HFF-Myc (cell line): ENCODE measurements around the gene PRR36.

Experiments used
- DNase-seq: peaks from one replicate; pipeline ENCODE4 v3.0.0-alpha.2; 2011; ENCODE audit warnings: low read depth; ENCODE audit errors: extremely low read depth
- H3K4me3 ChIP-seq: replicated peaks from 2 replicates; pipeline ENCODE4 v1.5.1; 2011; ENCODE audit warnings: low read depth, mild to moderate bottlenecking, control low read depth, low read length
- TF ChIP-seq, protein P1 (sequence below): IDR thresholded peaks from 2 replicates; pipeline ENCODE4 v1.5.1; 2012; ENCODE audit warnings: mild to moderate bottlenecking, low read depth, low read length, control low read depth; ENCODE audit errors: missing control alignments

Gene PRR36

DNA sequence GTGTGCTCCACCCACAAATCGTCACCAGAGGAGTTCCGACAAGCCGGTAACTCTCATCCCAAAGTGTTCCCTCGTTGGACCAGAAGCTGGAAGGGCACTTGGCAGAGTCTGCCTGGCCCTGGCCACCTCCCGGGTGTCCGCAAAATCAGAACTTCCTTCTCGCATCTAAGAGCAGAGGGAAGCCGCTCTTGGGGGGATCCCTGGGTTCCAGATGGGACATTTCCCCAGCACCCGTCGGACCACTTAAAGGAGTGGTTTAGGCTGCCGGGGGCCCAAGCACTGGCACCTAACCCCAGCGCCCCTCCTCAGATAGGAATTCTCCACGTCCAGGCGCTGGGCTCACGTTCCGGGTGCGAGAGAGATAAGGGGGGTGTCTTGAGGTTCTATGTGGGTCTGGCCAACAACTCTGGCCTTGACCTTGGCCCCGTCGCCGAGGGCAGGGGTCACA is 28.6 kb upstream of the PRR36 start:
- peak overlapping the region; percentile 94 for H3K4me3 ChIP-seq
- no peak for DNase-seq
- TF ChIP-seq, protein P1, sequence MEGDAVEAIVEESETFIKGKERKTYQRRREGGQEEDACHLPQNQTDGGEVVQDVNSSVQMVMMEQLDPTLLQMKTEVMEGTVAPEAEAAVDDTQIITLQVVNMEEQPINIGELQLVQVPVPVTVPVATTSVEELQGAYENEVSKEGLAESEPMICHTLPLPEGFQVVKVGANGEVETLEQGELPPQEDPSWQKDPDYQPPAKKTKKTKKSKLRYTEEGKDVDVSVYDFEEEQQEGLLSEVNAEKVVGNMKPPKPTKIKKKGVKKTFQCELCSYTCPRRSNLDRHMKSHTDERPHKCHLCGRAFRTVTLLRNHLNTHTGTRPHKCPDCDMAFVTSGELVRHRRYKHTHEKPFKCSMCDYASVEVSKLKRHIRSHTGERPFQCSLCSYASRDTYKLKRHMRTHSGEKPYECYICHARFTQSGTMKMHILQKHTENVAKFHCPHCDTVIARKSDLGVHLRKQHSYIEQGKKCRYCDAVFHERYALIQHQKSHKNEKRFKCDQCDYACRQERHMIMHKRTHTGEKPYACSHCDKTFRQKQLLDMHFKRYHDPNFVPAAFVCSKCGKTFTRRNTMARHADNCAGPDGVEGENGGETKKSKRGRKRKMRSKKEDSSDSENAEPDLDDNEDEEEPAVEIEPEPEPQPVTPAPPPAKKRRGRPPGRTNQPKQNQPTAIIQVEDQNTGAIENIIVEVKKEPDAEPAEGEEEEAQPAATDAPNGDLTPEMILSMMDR, result no peak

GRCh38 chr19:7901337-7901736 is 27.1 kb upstream of the PRR36 start:
- no peak for DNase-seq
- TF ChIP-seq, protein P1, result no peak

DNA sequence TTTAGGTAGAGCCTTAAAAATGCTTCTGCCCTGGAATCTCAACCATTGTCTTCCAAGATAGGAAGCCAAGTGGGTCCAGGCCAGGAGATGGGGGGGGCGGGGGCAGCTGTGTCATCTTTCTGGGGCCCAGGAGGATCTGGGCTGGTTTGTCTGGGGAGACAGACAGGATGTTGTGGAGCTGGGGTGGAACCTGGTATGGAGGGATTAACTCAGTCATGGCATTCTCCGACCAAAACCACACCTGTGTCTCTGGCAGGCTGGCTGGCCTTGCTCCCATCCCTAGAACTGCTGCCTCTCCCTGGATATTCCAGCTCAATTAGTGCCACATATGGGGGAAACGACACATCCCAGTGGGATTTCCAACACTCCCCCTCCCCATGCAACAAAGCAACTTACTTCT is 26.7 kb upstream of the PRR36 start:
- TF ChIP-seq, protein P1, result no peak
- H3K4me3 ChIP-seq, result no peak overlapping the region
- no peak for DNase-seq

More at GRCh38 chr19:7901337-7901736, 27.1 kb upstream of the PRR36 start:
- no peak overlapping the region for H3K4me3 ChIP-seq

GRCh38 chr19:7900401-7900870 is 26.2 kb upstream of the PRR36 start:
- TF ChIP-seq, protein P1, result no peak
- H3K4me3 ChIP-seq, result no peak overlapping the region
- no peak for DNase-seq

- no peak overlapping the region for H3K4me3 ChIP-seq
- no peak for DNase-seq
- TF ChIP-seq, protein P1, result no peak
These were observed 25.7 kb upstream of the PRR36 start for GRCh38 chr19:7899751-7900378.

GRCh38 chr19:7898967-7899366 is 24.8 kb upstream of the PRR36 start:
- DNase-seq, result no peak
- H3K4me3 ChIP-seq, result no peak overlapping the region
- TF ChIP-seq, protein P1, result no peak

DNA sequence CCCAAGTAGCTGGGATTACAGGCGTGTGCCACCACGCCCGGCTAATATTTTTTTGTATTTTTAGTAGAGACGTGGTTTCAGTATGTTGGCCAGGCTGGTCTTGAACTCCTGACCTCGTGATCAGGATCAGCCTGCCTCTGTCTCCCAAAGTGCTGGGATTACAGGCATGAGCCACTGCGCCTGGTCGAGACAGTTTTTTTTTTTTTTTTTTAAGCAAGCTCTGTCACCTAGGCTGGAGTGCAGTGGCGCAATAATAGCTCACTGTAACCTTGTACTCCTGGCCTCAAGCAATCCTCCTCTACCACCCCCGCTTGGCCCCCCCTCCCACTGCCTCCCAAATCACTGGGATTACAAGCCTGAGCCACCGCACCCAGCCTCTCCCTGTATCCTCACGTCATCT is 23.1 kb upstream of the PRR36 start:
- no peak for DNase-seq
- H3K4me3 ChIP-seq, result no peak overlapping the region
- TF ChIP-seq, protein P1, result no peak
